GM18507 (cell line): ENCODE measurements around the gene NUDCD2.
"Not testable (repeated sequence)": the region's sequence is repeated elsewhere in the genome, so short reads cannot be mapped to it uniquely, and the experiment has no call there.

ENCODE experiments used
- DNase-seq: peaks from one replicate; pipeline ENCODE4 v3.0.0; 2011; ENCODE audit warnings: low read depth; ENCODE audit not compliant: insufficient read length; ENCODE audit errors: extremely low spot score
- FAIRE-seq: peaks from 2 replicates; lab custom pipeline; 2011; peaks lifted over from hg19 to GRCh38; lab: Jason Lieb, UNC

Gene NUDCD2

DNA sequence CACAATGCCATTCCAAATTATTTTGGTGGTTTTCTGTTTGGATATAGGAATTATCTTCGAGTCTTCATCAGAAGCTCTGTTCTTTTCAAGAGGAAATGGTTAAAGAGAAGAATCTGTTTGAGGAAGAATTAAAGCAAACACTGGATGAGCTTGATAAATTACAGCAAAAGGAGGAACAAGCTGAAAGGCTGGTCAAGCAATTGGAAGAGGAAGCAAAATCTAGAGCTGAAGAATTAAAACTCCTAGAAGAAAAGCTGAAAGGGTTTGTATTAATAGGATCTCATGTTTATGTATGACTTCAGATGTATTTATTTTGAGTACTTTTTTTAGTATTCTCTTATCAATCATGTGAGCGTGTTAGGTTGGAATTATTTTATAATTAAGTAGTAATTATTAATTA lies 15.5 kb upstream of the NUDCD2 start:
- no peak for DNase-seq
- FAIRE-seq = no peak

DNA sequence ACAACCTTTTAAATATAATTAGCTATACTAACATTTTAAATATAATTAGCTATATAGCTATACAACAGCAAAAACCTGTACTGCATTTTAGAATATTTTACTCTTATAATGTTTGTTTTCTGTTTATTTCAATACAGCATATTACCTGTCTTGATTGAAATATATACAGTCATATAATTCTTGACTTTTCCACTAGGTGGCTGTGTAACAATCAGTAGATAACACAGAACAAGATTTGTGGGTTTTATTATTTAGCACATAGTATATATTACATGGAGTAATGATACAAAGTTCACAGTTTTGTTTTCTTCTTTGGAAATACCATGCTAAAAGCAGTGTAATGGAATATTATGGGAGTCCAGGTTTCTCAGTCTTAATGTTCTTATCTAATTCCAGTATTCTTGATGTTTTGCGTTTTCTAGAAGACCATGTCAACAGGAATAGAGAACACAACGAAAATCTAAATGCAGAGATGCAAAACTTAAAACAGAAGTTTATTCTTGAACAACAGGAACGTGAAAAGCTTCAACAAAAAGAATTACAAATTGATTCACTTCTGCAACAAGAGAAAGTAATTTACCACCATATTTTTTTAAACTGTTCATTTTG lies 13.8 kb upstream of the NUDCD2 start:
- DNase-seq (no peak), FAIRE-seq (peak; percentile 59)

DNA sequence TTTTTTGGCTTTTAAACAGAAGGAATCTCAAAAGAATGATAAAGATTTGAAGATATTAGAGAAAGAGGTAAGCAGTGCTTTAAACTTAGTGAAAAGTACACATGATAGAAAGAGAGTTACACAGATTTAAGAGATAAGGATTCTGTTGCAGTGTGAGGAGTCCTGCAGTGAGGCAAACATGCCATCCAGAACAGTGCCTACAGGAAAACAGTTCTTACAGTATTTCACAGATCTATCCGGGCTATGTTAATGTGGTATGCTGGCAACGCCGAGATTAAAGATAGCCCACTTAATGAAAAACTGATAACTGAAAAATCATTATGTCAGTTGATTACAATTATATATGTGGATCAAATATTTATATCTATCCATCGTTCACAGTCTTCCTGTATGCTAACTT lies 7.8 kb upstream of the NUDCD2 start:
- FAIRE-seq (no peak), DNase-seq (no peak)

DNA sequence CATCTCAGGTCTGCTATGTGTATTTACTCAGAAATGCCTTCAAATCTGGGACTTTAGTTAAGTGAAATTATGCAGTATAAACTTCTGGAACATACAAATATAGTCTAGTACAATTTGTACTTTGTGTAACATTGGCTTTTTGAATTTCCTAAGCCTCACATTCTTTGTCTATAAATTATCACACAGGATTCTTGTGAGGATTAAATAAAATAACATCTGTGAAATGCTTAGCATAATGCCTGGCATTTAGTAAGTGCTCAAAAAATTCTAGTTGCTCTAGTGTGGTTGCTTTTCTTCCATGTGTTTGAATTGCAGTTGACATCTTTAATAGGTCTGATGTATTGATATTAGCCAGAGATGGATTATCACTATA lies 3.1 kb upstream of the NUDCD2 start:
- DNase-seq (no peak), FAIRE-seq (no peak)

DNA sequence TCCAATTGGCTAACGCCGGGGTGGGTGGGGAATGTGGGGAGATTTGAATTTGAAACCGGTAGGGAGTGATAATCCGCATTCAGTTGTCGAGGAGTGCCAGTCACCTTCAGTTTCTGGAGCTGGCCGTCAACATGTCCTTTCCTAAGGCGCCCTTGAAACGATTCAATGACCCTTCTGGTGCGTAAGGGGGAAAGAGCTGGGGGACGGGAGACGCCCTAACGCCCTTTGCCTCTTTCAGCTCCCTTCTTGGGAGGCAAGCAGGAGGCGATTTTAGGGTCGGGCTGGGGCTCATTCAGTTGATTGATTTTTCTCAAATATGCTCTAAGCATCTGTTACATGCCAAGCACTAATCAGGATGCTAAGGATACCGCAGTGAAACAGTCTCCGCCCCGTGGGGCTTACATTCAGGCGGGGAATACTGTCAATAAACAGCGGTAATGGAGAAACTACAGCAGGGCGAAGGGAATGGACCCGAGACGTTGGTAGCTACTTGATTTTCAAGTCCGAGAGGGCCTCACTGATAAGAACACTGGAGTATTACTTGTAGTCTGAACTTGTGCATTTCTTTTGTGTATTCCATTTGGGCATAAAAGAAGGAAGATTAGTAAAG lies 765 bp upstream of the NUDCD2 start, which contains the start of gene HMMR:
HMMR (plus strand) TSS at position 71 of the 610 bp plus-strand sequence; CDS start at position 132, 61 bp downstream.
- FAIRE-seq = no peak
- DNase-seq = no peak

DNA sequence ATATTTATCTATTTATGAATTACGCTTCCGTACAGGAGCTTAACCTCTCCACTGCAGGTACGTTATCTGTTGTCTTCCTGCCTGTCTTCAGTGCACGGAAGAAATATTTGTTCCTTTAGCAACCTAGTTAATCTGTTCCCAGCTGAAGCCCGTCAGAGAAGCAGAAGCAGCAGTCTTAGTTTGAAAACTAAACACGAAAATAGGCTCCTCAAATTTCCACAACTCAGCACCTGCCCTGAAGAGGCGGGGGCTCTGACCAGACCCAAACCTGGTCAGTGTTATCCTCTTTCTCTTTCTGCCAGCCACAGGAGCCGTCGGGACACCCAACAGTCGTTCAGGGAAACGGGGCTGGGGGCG lies 462 bp downstream of the NUDCD2 start:
- FAIRE-seq (peak; percentile 47), DNase-seq (no peak)

DNA sequence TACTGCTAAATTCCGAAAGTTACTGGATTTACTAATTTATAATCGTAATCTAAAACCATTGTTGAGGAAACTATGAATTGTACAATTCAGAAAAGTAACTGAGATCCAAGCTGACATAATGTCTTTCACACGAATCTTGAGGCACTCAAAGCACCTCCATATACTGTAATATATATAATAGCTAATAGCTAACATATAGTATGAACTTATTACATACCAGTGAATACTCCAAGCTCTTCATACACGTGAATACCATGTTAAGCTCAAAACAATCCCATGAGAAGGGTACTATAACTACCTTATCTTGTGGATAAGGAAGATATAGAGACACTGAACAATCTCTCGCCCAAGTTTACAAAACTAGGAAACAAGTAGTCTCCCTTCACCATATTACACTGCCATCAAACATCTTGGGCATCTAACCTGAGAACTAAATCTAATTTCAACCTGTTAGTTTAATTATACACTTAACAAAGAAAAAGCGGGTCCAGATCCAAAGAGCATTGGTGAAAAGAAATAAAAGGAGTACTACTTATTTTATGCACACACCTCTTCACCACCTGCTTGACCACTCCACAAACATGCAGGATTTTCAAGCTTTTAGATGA lies 1.0 kb downstream of the NUDCD2 start:
- FAIRE-seq (no peak), DNase-seq (no peak)

DNA sequence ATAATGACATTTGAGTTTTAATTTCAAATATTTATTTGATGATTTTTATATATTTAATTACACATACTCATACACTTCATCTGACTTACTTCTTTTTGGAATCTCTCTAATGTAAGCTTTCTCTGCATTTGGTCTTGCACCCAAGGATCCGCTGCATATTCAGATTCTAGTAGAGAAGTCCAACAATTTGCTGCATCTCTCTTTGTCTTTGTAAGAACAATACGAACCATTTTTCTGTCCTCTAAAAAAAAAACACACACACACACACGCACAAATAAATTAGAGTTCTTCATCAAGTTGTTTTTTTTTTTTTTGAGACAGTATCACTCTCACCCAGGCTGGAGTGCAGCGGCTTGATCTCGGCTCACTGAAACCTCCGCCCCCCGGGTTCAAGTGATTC lies 3.1 kb downstream of the NUDCD2 start:
- no peak for FAIRE-seq

DNA sequence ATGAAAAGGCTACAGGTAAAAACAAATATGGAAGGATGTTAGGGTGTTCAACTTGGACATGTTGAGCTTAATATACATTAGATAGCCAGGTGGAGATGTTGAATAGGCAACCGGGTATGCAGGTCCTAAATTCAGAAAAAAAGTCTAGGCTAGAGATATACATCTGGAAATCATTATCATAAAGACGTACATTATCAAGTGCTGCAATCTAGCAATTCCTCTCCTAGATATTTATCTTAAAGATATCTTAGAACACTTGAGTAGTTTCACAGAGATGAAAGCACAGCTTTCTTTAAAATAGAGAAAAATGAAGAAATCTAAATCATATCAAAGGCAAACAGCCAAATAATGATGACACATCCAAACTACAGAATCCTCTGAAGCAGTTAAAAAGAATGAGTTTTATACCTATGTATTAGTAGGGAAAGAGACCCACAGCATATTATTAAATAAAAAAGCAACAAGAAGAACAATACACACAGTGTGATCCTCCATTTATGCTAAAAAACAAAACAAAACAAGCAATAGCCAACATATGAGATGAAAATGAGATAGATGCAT lies 3.8 kb downstream of the NUDCD2 start:
- FAIRE-seq (no peak), DNase-seq (no peak)

More for the DNA sequence above, 3.1 kb downstream of the NUDCD2 start:
- DNase-seq = no peak

DNA sequence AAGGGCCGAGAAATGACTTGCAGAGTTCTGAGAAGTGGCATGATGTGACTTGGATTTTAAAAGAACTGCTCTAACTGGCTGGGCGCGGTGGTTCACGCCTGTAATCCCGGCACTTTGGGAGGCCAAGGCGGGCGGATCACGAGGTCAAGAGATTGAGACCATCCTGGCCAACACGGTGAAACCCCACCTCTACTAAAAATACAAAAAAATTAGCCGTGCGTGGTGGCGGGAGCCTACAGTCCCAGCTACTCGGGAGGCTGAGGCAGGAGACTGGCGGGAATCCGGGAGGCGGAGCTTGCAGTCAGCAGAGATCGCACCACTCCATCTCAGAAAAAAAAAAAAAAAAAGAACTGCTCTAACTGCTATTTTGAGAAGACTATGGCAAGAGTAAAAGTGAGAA lies 4.5 kb downstream of the NUDCD2 start:
- not testable (repeated sequence) for DNase-seq, FAIRE-seq

DNA sequence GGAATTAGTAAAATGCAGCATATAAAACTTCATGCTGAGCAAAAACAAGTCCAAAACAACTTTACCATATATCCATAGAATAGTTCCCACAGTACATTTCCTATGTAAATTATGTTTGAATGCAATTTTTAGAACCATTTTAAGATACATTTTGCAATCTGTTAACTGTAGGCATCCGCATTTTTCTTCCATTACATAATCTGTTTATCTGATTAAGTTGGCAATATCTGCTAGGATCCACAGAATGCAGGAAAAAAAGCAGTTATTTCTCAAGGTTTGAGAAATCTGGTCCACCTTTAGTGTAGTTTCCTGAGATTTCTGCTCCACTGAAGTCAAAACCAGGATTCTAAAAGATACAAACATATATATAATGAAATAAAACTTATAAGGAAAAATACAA lies 6.2 kb downstream of the NUDCD2 start:
- no peak for FAIRE-seq
- DNase-seq = no peak

DNA sequence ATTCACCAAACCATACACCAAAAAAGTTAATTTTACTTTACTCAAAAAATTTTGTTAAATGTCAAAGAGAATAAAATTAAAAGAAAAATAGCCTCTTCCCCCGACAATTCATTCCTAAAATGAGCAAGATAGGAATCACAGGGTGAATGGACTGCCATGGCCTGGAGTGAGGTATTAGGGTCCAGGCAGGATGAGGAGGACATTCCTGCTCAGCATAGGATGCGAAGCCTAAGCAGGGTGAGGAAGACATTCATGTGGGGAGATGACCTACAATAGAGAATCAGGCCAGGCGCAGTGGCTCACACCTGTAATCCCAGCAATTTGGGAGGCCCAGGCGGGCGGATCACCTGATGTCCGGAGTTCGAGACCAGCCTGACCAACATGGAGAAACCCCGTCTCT lies 8.4 kb downstream of the NUDCD2 start:
- no peak for FAIRE-seq
- DNase-seq = no peak

DNA sequence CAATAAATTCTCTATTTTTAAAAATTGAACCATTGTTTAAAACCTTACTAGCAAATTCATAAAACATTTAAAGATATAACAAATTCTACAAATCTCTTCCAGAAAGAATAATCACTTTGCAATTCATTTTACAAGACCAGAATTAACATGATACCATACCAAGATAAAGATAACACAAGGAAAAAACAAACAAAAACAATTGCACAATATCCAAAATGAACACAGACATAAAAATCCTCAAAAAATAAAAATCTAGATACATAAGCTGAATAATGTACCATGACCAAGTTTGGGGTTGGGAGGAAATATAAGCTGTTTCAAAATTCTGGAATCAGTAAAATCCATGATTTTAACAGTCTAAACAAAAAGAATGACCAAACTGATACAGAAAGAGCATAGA lies 11.4 kb downstream of the NUDCD2 start:
- DNase-seq (no peak), FAIRE-seq (no peak)

DNA sequence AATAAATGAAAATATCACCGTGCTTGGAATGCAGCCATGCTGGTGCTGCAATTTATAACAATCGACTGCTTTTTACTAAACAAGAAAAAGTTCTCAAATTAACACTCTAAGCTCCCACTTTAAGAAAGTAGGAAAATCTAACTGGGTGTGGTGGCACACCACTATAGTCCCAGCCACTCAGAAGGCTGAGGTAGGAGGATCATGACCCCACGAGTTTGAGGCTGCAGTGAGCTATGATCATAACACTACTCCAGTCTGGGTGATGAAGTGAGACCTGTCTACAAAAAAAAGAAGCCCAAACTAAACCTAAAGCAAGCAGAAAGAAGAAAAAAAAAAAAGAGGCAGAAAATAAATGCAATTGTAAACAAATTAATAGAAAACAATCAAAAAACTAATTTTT lies 12.0 kb downstream of the NUDCD2 start:
- FAIRE-seq (no peak), DNase-seq (no peak)

DNA sequence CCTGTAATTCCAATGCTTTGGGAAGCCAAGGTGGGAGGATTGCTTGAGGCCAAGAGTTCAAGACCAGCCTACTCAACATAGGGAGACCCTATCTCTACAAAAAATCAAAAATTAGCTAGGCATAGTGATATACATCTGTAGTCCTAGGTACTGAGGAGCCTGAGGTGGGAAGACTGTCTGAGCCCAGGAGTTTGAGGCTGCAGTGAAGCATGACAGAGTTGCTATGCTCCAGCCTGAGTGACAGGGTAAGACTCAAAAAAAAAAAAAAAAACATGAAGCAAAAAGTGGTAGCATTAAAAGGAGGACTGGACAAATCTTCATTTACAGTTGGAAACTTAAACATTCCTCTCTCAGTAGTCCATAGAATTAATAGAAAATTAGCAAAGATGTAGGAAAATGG lies 12.7 kb downstream of the NUDCD2 start:
- DNase-seq (no peak), FAIRE-seq (no peak)

DNA sequence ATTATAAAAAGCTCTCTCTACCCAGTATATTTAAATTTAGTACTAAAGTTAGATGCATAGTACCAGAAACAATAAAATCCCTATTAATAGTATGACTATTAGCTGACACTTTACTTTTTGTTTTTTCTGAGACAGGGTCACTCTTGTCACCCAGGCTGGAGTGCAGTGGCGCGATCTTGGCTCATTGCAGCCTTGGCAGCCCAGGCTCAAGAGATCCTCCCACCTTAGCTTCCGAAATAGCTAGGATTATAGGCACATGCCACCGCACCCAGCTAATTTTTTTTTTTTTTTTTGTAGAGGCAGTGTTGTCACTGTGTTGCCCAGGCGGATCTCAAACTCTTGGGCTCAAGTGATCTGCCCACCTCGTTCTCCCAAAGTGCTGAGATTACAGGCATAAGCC lies 14.6 kb downstream of the NUDCD2 start:
- FAIRE-seq (no peak), DNase-seq (no peak)

DNA sequence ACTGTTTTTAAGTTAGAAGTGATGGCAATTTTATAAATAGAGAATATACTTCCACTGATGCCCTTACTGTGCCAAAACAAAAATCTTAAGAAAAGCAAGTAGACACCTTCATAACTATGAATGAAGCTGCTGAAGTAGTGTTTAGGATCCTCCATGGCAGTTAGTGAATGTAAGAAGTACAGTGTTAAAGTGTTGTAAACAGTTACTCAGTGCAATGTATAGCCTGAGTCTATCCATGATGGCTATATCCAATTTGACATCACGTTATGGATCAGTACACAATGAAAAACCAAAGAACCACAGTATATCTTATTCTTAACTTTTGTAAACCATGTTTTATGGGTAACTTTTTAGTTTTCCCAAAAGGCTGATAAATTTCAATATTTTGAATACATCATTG lies 15.4 kb downstream of the NUDCD2 start:
- no peak for FAIRE-seq
- no peak for DNase-seq

DNA sequence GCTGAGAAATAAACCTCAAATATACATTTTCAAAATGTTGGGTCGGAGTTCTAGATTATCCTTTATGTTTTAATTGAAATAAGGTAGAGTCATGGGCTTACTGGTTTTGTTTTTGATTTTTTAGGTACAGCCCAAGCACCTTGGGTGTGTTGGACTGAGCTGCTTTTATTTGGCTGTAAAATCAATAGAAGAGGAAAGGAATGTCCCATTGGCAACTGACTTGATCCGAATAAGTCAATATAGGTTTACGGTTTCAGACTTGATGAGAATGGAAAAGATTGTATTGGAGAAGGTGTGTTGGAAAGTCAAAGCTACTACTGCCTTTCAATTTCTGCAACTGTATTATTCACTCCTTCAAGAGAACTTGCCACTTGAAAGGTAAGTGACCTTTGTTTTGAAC lies 18.9 kb downstream of the NUDCD2 start:
- DNase-seq = no peak
- no peak for FAIRE-seq

DNA sequence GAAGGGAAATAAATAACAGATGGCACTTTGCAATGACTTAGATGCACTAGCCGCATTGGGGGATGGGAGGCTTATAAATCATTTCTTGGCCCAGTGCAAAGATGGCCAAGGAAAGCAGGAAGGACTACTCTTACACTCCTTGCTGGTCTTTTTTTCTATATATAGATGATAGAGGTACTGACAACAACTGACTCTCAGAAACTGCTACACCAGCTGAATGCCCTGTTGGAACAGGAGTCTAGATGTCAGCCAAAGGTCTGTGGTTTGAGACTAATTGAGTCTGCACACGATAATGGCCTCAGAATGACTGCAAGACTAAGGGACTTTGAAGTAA lies 20.8 kb downstream of the NUDCD2 start:
- DNase-seq (no peak), FAIRE-seq (peak; percentile 42)

DNA sequence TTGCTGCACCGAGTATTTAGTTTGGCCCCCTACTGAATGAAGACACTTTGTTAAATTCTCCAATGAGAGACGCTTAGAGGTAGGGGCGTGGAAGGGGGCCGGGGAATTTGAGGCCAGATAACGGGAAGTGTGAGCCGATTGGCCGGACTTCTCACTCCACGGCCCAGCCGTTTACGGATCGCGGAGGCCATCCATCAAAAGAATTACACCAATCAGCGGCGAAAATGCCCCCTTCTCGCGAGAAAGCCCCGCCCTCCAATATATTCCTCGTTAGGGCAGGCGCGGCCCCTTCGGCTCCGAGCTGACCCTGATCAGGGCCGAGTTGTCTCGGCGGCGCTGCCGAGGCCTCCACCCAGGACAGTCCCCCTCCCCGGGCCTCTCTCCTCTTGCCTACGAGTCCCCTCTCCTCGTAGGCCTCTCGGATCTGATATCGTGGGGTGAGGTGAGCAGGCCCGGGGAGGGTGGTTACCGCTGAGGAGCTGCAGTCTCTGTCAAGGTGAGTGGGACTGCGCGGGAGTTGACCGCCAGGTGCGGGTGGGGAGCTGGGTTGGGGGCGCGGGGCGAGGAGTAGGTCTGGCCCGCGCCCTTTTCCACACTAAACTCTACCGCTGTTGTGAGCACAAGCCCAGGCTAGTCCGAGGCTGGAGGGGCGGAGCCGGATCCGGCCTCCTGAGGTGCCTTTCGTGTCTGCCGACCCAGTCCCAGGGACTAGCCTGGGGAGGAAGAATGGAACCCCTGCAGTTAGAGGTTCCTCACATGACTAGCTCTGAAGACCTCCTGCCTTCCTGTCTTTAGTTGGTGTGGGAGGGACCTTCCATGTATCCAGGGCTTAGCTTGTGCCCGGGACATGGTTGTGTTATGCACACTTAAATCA lies 22.4 kb downstream of the NUDCD2 start, which contains the start of gene CCNG1:
CCNG1 (plus strand) TSS at position 287 of the 874 bp plus-strand sequence. CDS start 1,662 bp downstream, outside the sequence.
- peak; percentile 99 for FAIRE-seq

More for the DNA sequence above, 22.4 kb downstream of the NUDCD2 start, which contains the start of gene CCNG1:
- peak; percentile 83 for DNase-seq
